B cell (primary cell): ENCODE measurements around the gene TGFBR2. TPM values are rescaled to one million over a fixed set of nuclear protein-coding genes. Genes with fewer than 3 reads are reported as not detected.
A peak's percentile ranks its signal among the peaks of the same experiment; 100 is the strongest.
"Not testable (repeated sequence)": the region's sequence is repeated elsewhere in the genome, so short reads cannot be mapped to it uniquely, and the experiment has no call there.

ENCODE experiments used
- ATAC-seq: fragments of 200-7000 bp; cut with Tn5 transposase; one replicate; pipeline ENCODE4 v1.10.0; 2021; ENCODE audit warnings: low read depth, mild to moderate bottlenecking, moderate number of reproducible peaks, moderate library complexity
- CTCF ChIA-PET: fragments of 350-600 bp; sonication (Branson Sonifier 250); formaldehyde crosslinking; loops from one replicate; lab custom pipeline; 2021; ENCODE audit warnings: antibody characterized with exemption, inconsistent platforms; lab: Charles Lee
- POLR2A ChIA-PET: fragments of 350-600 bp; sonication (Branson Sonifier 250); formaldehyde crosslinking; loops from one replicate; lab custom pipeline; 2021; ENCODE audit warnings: antibody characterized with exemption; lab: Charles Lee
- DNase-seq: peaks from one replicate; pipeline ENCODE4 v3.0.0; 2013
- H2AFZ ChIP-seq: 2 replicates; pipeline ENCODE4 v1.6.1; 2012; ENCODE audit warnings: mild to moderate bottlenecking, low read depth, low read length; ENCODE audit not compliant: insufficient read depth, poor library complexity, severe bottlenecking
- H3K27ac ChIP-seq, 2 donors: 1 replicate in 1 of 2; 2 replicates in 1 of 2; pipeline ENCODE4 v1.5.1; 2012 to 2013; ENCODE audit warnings: low read length in 2 of 2, mild to moderate bottlenecking in 2 of 2, moderate library complexity in 1 of 2
- H3K27me3 ChIP-seq, 4 experiments: fragments of 200-600 bp in 1 of 4; sonication (generic) in 1 of 4; replicated peaks in 1 of 4; 1 replicate in 2 of 4; 2 replicates in 2 of 4; pipeline versions ENCODE4 v1.6.1 to v1.7.0; 2013 to 2016; ENCODE audit warnings: low read length in 3 of 4, mild to moderate bottlenecking in 2 of 4, mixed read lengths in 1 of 4, moderate library complexity in 1 of 4; ENCODE audit not compliant: insufficient read depth in 4 of 4, control insufficient read depth in 3 of 4; ENCODE audit errors: control extremely low read depth in 1 of 4
- H3K36me3 ChIP-seq, 2 experiments: replicated peaks in 1 of 2; 1 replicate in 1 of 2; 2 replicates in 1 of 2; pipeline versions ENCODE4 v1.6.1 to v1.7.1; 2013; ENCODE audit warnings: low read length in 1 of 2; ENCODE audit not compliant: insufficient read depth in 2 of 2, control insufficient read depth in 1 of 2; ENCODE audit errors: control extremely low read depth in 1 of 2, extremely low read depth in 1 of 2
- H3K4me1 ChIP-seq, 2 donors: fragments of 200-600 bp in 1 of 2; sonication (generic) in 1 of 2; 1 replicate in 1 of 2; 2 replicates in 1 of 2; pipeline versions ENCODE4 v1.5.1 to v1.6.1; 2013 to 2017; ENCODE audit warnings: low read length in 2 of 2; ENCODE audit not compliant: control insufficient read depth in 2 of 2, insufficient read depth in 2 of 2
- H3K4me2 ChIP-seq: replicated peaks from 2 replicates; pipeline ENCODE3; 2012; ENCODE audit warnings: mild to moderate bottlenecking, low read depth, low read length; ENCODE audit not compliant: poor library complexity, severe bottlenecking
- H3K4me3 ChIP-seq, 5 experiments: fragments of 200-600 bp in 1 of 5; sonication (generic) in 1 of 5; 1 replicate in 3 of 5; 2 replicates in 2 of 5; pipeline versions ENCODE4 v1.5.1 to v1.7.0; 2011 to 2016; ENCODE audit warnings: low read length in 4 of 5, mild to moderate bottlenecking in 4 of 5, low read depth in 2 of 5, control low read depth in 1 of 5, moderate library complexity in 1 of 5; ENCODE audit not compliant: insufficient read depth in 1 of 5; ENCODE audit errors: control extremely low read depth in 1 of 5, extremely low read depth in 1 of 5
- H3K79me2 ChIP-seq: fragments of 200-600 bp; sonication (generic); one replicate; pipeline ENCODE4 v1.6.0; 2016; ENCODE audit warnings: low read length; ENCODE audit not compliant: control insufficient read depth, insufficient read depth
- H3K9ac ChIP-seq: fragments of 200-600 bp; sonication (generic); 2 replicates; pipeline ENCODE4 v1.6.1; 2017; ENCODE audit warnings: mild to moderate bottlenecking, low read length, moderate library complexity
- H3K9me3 ChIP-seq, 3 donors: one replicate each; pipeline versions ENCODE4 v1.6.1 to v1.7.1; 2013; ENCODE audit warnings: low read length in 2 of 3; ENCODE audit not compliant: control insufficient read depth in 2 of 3, insufficient read depth in 1 of 3; ENCODE audit errors: control extremely low read depth in 1 of 3
- H4K20me1 ChIP-seq: 2 replicates; pipeline ENCODE4 v1.6.0; 2012; ENCODE audit warnings: mild to moderate bottlenecking, low read length; ENCODE audit not compliant: insufficient read depth, control insufficient read depth, poor library complexity, severe bottlenecking
- H3K27ac Mint-ChIP-seq: one replicate; pipeline ENCODE4 v1.8.0; 2021; ENCODE audit warnings: mixed read lengths
- H3K27me3 Mint-ChIP-seq: one replicate; pipeline ENCODE4 v1.8.0; 2021; ENCODE audit warnings: mixed read lengths
- H3K4me1 Mint-ChIP-seq: one replicate; pipeline ENCODE4 v1.8.0; 2021; ENCODE audit warnings: mixed read lengths
- H3K4me3 Mint-ChIP-seq: one replicate; pipeline ENCODE4 v1.8.0; 2021; ENCODE audit warnings: mixed read lengths
- H3K9me3 Mint-ChIP-seq: one replicate; pipeline ENCODE4 v1.8.0; 2022; ENCODE audit warnings: mixed read lengths; ENCODE audit not compliant: insufficient read depth
- EZH2 ChIP-seq: IDR thresholded peaks from 2 replicates; pipeline ENCODE4 v1.6.1; 2012; ENCODE audit warnings: borderline replicate concordance, low read depth, mild to moderate bottlenecking, moderate library complexity, low read length; ENCODE audit not compliant: insufficient read depth, poor library complexity, severe bottlenecking
- WGBS: methylation state at CpG from one replicate; pipeline ENCODE4 v1.1.5; 2013; ENCODE audit warnings: missing lambda C conversion rate; ENCODE audit not compliant: insufficient coverage; 5-methylcytosine and 5-hydroxymethylcytosine counted together
- intact Hi-C: fragments of 100-400 bp; cut with micrococcal nuclease; formaldehyde crosslinking; loops from one replicate; pipeline ENCODE4 v1.10.0; 2022
- polyA plus RNA-seq: library from polyadenylated mRNA; depleted of rRNA; stranded (reverse); fragments of >200 nt; gene quantifications from 2 replicates; pipeline ENCODE4 v1.2.3, GENCODE V29; 2012
- total RNA-seq, 2 donors: library from RNA; stranded (reverse); fragments of 120-200 nt in 1 of 2; gene quantifications; 1 replicate in 1 of 2; 2 replicates in 1 of 2; pipeline versions ENCODE4 v1.2.3 to v1.2.4, GENCODE V29; 2013 to 2022
- TF ChIP-seq, protein P1 (sequence below): fragments of 200-600 bp; IDR thresholded peaks from one replicate; pipeline ENCODE4 v1.8.0; 2022; ENCODE audit warnings: antibody characterized with exemption, mild to moderate bottlenecking

The TGFBR2 gene
- total and polyA plus RNA-seq, 2 donors (not counting 1 experiment from before 2014, with no cell fraction given), result 68.7 to 189 TPM

DNA sequence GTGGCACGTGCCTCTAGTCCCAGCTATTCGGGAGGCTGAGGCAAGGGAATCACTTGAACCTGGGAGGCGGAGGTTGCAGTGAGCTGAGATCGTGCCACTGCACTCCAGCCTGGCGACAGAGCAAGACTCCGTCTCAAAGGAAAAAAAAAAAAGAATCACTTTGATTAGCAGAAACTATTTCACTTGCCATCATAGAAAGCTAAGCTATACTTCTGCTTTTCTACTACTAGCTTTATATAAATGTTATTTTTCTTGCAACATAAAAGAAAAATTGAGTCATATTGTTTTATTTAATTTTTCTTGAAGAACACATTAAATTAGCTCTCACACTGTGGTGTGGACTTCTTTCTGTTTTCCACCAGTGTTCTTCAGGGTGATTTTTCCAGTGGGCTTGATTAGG lies 18.1 kb downstream of the TGFBR2 start:
- DNase-seq (peak; percentile 39), ATAC-seq (peak; percentile 13)
- not testable (repeated sequence) for H3K9ac ChIP-seq, H3K27me3 Mint-ChIP-seq, H3K9me3 ChIP-seq, H3K9me3 Mint-ChIP-seq, H3K27me3 ChIP-seq, H3K4me3 ChIP-seq, H4K20me1 ChIP-seq
- peak overlapping the region; percentile 17 for H2AFZ ChIP-seq
- H3K27ac ChIP-seq, result peak overlapping the region; percentile 58 to 89
- peaks cover 93% of the 10 kb centered on the region for H3K4me1 Mint-ChIP-seq
- H3K4me1 ChIP-seq, result peaks cover 94 to 100% of the 10 kb centered on the region in 2 donors
- H3K4me3 Mint-ChIP-seq, result peak overlapping the region; percentile 78
- intact Hi-C loops, result loop anchor here (1.0 to 5.0 kb wide), 2 partner anchors 18 to 33 kb away; partner anchors contain the start of gene TGFBR2
- peaks cover 3 to 46% of the 10 kb centered on the region in 2 experiments for H3K36me3 ChIP-seq
- 0% methylated on average over 1 of the region's 6 CpGs for WGBS
- peak overlapping the region; percentile 93 for H3K27ac Mint-ChIP-seq
- ChIA-PET CTCF (interaction anchor here (0.7 to 1.6 kb wide), 7 partner anchors 9 to 425 kb away, joined by 3 to 4 read pairs (median 3); no protein-coding TSS in a partner anchor), POLR2A (interaction anchor here (0.6 to 1.2 kb wide), 2 partner anchors 302 to 419 kb away, joined by 3 to 5 read pairs; no protein-coding TSS in a partner anchor)
- peak overlapping the region; percentile 59 for H3K4me2 ChIP-seq
- H3K79me2 ChIP-seq, result peaks cover 100% of the 10 kb centered on the region

DNA sequence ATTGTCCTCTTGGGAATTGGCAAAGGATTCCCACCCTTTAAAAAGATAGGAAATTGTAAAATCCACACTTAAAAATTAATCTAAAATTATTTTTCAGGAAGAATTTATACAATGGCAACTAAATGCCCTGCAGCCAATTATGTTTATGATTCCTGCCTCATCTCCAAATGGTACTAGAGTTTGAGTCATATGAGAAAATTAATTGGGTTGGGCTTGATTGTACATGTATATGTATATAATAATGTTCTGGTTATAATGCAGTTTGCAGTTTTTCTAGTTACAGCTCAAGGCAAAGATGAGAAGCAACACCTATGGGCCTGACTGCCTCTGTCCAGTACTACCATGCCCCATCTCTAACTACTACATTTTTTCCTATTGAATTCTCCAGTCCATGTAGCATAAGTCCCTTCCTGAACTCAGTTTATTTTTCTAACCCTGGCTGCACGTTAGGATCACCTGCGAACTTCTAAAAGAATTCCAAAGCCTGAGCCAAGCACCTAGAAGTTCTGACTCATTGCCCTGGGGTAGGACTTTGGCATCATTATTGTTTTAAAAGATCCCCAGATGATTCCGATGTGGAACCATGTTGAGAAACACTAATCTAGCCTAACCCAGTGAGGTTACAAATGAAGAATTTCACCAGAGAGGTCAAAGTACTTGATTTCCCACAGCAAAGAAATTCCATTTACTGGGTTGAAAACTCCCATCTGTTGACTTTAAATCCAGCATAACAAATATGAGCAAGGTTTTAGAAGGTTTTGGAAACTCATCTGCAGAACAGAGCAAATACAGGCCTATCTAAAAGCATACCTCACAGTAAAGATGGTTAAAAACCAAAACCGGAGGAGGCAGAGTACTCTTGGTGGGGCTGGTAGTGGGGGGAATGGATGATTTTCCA lies 19.4 kb downstream of the TGFBR2 start:
- WGBS, result 100% methylated on average over 2 of the region's 4 CpGs
- no peak for TF ChIP-seq EZH2
- TF ChIP-seq, protein P1, sequence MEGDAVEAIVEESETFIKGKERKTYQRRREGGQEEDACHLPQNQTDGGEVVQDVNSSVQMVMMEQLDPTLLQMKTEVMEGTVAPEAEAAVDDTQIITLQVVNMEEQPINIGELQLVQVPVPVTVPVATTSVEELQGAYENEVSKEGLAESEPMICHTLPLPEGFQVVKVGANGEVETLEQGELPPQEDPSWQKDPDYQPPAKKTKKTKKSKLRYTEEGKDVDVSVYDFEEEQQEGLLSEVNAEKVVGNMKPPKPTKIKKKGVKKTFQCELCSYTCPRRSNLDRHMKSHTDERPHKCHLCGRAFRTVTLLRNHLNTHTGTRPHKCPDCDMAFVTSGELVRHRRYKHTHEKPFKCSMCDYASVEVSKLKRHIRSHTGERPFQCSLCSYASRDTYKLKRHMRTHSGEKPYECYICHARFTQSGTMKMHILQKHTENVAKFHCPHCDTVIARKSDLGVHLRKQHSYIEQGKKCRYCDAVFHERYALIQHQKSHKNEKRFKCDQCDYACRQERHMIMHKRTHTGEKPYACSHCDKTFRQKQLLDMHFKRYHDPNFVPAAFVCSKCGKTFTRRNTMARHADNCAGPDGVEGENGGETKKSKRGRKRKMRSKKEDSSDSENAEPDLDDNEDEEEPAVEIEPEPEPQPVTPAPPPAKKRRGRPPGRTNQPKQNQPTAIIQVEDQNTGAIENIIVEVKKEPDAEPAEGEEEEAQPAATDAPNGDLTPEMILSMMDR, result no peak
- H3K27ac ChIP-seq, result peak overlapping the region; percentile 58 to 89
- DNase-seq (no peak), ATAC-seq (no peak)
- Mint-ChIP-seq H3K4me1 (peaks cover 94% of the 10 kb centered on the region), H3K9me3 (no peaks in the 10 kb centered on the region), H3K4me3 (peak overlapping the region; percentile 59), H3K27me3 (no peaks in the 10 kb centered on the region), H3K27ac (peak overlapping the region; percentile 93)
- H3K9me3 ChIP-seq, result no peaks in the 10 kb centered on the region
- peaks cover 100% of the 10 kb centered on the region for H3K79me2 ChIP-seq
- H2AFZ ChIP-seq, result no peak overlapping the region
- H4K20me1 ChIP-seq, result no peaks in the 10 kb centered on the region
- ChIA-PET CTCF (interaction anchor here (1.3 kb wide), 2 partner anchors 10 to 19 kb away, joined by 3 to 4 read pairs; no protein-coding TSS in a partner anchor), POLR2A (interaction anchor here (1.2 kb wide), 1 partner anchor 420 kb away, joined by 5 read pairs; no protein-coding TSS in a partner anchor)
- H3K27me3 ChIP-seq, result no peaks in the 10 kb centered on the region
- intact Hi-C loops, result loop anchor here (2.0 to 5.0 kb wide), 2 partner anchors 42 to 67 kb away; no protein-coding TSS in a partner anchor
- H3K4me3 ChIP-seq, result no peak overlapping the region
- peaks cover 94 to 100% of the 10 kb centered on the region in 2 donors for H3K4me1 ChIP-seq
- H3K9ac ChIP-seq, result no peak overlapping the region
- H3K36me3 ChIP-seq, result peaks cover 1 to 49% of the 10 kb centered on the region in 2 experiments
- H3K4me2 ChIP-seq, result peak overlapping the region; percentile 64
